HEK293 (cell line): ENCODE measurements around the gene NDUFS7.
A peak's percentile ranks its signal among the peaks of the same experiment; 100 is the strongest.

Experiments used
- CTCF ChIA-PET: fragments of 350-600 bp; formaldehyde crosslinking; extraction: SDS; loops from one replicate; lab custom pipeline; 2021; ENCODE audit warnings: antibody characterized with exemption; lab: Yijun Ruan, JAX
- POLR2A ChIA-PET: fragments of 300-600 bp; formaldehyde crosslinking; extraction: SDS; loops from one replicate; lab custom pipeline; 2020; ENCODE audit warnings: antibody characterized with exemption, inconsistent platforms; lab: Yijun Ruan, JAX
- H3K27ac ChIP-seq: fragments of 200-500 bp; sonication (Bioruptor generic); 2 replicates; pipeline ENCODE4 v1.5.1; 2014; ENCODE audit warnings: low read depth, low read length, control low read depth, inconsistent platforms; ENCODE audit errors: extremely low read depth
- H3K36me3 ChIP-seq, 2 experiments: fragments of 200-500 bp in 1 of 2; sonication (Bioruptor generic) in 1 of 2; 1 replicate in 1 of 2; 2 replicates in 1 of 2; pipeline ENCODE4 v1.5.1; 2014 to 2017; ENCODE audit warnings: inconsistent platforms in 2 of 2, low read length in 2 of 2; ENCODE audit not compliant: control insufficient read depth in 2 of 2, insufficient read depth in 1 of 2
- H3K4me1 ChIP-seq: fragments of 200-500 bp; sonication (Bioruptor generic); 2 replicates; pipeline ENCODE4 v1.5.1; 2014; ENCODE audit warnings: mild to moderate bottlenecking, low read length, inconsistent platforms; ENCODE audit not compliant: control insufficient read depth, insufficient read depth
- H3K4me3 ChIP-seq: 2 replicates; pipeline ENCODE4 v1.5.1; 2011; ENCODE audit warnings: low read depth, mild to moderate bottlenecking, control low read depth, low read length, moderate library complexity
- H3K9me3 ChIP-seq: fragments of 200-500 bp; sonication (Bioruptor generic); 2 replicates; pipeline ENCODE4 v1.5.1; 2014; ENCODE audit warnings: low read depth, low read length, inconsistent platforms; ENCODE audit not compliant: control insufficient read depth, insufficient read depth
- BCL11B ChIP-seq: fragments of 450-650 bp; formaldehyde crosslinking; IDR thresholded peaks from 2 replicates; pipeline ENCODE4 v1.5.1; 2016; ENCODE audit warnings: low read depth, missing biosample characterization, missing genetic modification characterization
- KLF1 ChIP-seq: fragments of 450-650 bp; formaldehyde crosslinking; IDR thresholded peaks from 2 replicates; pipeline ENCODE4 v1.5.1; 2016; ENCODE audit warnings: missing biosample characterization, missing genetic modification characterization
- KLF10 ChIP-seq: fragments of 450-650 bp; IDR thresholded peaks from 2 replicates; pipeline ENCODE4 v1.5.1; 2018; ENCODE audit warnings: missing biosample characterization, mild to moderate bottlenecking, missing genetic modification characterization
- MYNN ChIP-seq: fragments of 450-650 bp; formaldehyde crosslinking; IDR thresholded peaks from 2 replicates; pipeline ENCODE4 v1.5.1; 2016; ENCODE audit warnings: missing biosample characterization, missing genetic modification characterization, borderline replicate concordance
- OSR2 ChIP-seq: fragments of 450-650 bp; formaldehyde crosslinking; IDR thresholded peaks from 2 replicates; pipeline ENCODE4 v1.5.1; 2016; ENCODE audit warnings: missing biosample characterization, missing genetic modification characterization
- RBAK ChIP-seq: fragments of 450-650 bp; formaldehyde crosslinking; IDR thresholded peaks from 2 replicates; pipeline ENCODE4 v1.5.1; 2016; ENCODE audit warnings: missing biosample characterization, missing genetic modification characterization
- ZBTB20 ChIP-seq: fragments of 450-650 bp; formaldehyde crosslinking; IDR thresholded peaks from 2 replicates; pipeline ENCODE4 v1.5.1; 2016; ENCODE audit warnings: missing biosample characterization, missing genetic modification characterization
- ZBTB48 ChIP-seq: fragments of 450-650 bp; formaldehyde crosslinking; IDR thresholded peaks from 2 replicates; pipeline ENCODE4 v1.5.1; 2016; ENCODE audit warnings: missing biosample characterization, missing genetic modification characterization
- ZFP37 ChIP-seq: fragments of 450-650 bp; formaldehyde crosslinking; IDR thresholded peaks from 2 replicates; pipeline ENCODE4 v1.5.1; 2016; ENCODE audit warnings: missing biosample characterization, missing genetic modification characterization
- ZFP41 ChIP-seq: fragments of 450-650 bp; formaldehyde crosslinking; IDR thresholded peaks from 2 replicates; pipeline ENCODE4 v1.5.1; 2016; ENCODE audit warnings: missing biosample characterization, missing genetic modification characterization, borderline replicate concordance
- ZFP69B ChIP-seq: fragments of 450-650 bp; formaldehyde crosslinking; IDR thresholded peaks from 2 replicates; pipeline ENCODE4 v1.5.1; 2016; ENCODE audit warnings: missing biosample characterization, missing genetic modification characterization
- ZNF10 ChIP-seq: fragments of 450-650 bp; formaldehyde crosslinking; IDR thresholded peaks from 2 replicates; pipeline ENCODE4 v1.5.1; 2017; ENCODE audit warnings: missing biosample characterization, missing genetic modification characterization
- ZNF138 ChIP-seq: fragments of 450-650 bp; formaldehyde crosslinking; IDR thresholded peaks from 2 replicates; pipeline ENCODE4 v1.5.1; 2016; ENCODE audit warnings: missing biosample characterization, missing genetic modification characterization, borderline replicate concordance
- ZNF16 ChIP-seq: fragments of 450-650 bp; formaldehyde crosslinking; IDR thresholded peaks from 2 replicates; pipeline ENCODE4 v1.5.1; 2016; ENCODE audit warnings: low read depth, missing biosample characterization, missing genetic modification characterization
- ZNF211 ChIP-seq: fragments of 450-650 bp; formaldehyde crosslinking; IDR thresholded peaks from 2 replicates; pipeline ENCODE4 v1.5.1; 2016; ENCODE audit warnings: low read depth, missing biosample characterization, missing genetic modification characterization
- ZNF223 ChIP-seq: fragments of 450-650 bp; formaldehyde crosslinking; IDR thresholded peaks from 2 replicates; pipeline ENCODE4 v1.5.1; 2016; ENCODE audit warnings: missing biosample characterization, missing genetic modification characterization
- ZNF23 ChIP-seq: fragments of 450-650 bp; formaldehyde crosslinking; IDR thresholded peaks from 2 replicates; pipeline ENCODE4 v1.5.1; 2016; ENCODE audit warnings: missing biosample characterization, missing genetic modification characterization, borderline replicate concordance
- ZNF24 ChIP-seq: fragments of 450-650 bp; formaldehyde crosslinking; IDR thresholded peaks from 2 replicates; pipeline ENCODE4 v1.5.1; 2016; ENCODE audit warnings: missing biosample characterization, missing genetic modification characterization
- ZNF354C ChIP-seq: fragments of 450-650 bp; formaldehyde crosslinking; IDR thresholded peaks from 2 replicates; pipeline ENCODE4 v1.5.1; 2016; ENCODE audit warnings: missing biosample characterization, missing genetic modification characterization, low read depth, borderline replicate concordance
- ZNF449 ChIP-seq: fragments of 450-650 bp; formaldehyde crosslinking; IDR thresholded peaks from 2 replicates; pipeline ENCODE4 v1.5.1; 2017; ENCODE audit warnings: missing biosample characterization, mild to moderate bottlenecking, missing genetic modification characterization, moderate library complexity
- ZNF48 ChIP-seq: fragments of 450-650 bp; formaldehyde crosslinking; IDR thresholded peaks from 2 replicates; pipeline ENCODE4 v1.5.1; 2016; ENCODE audit warnings: missing biosample characterization, missing genetic modification characterization
- ZNF530 ChIP-seq: fragments of 450-650 bp; formaldehyde crosslinking; IDR thresholded peaks from 2 replicates; pipeline ENCODE4 v1.5.1; 2016; ENCODE audit warnings: low read depth, missing biosample characterization, missing genetic modification characterization
- ZNF548 ChIP-seq: fragments of 450-650 bp; formaldehyde crosslinking; IDR thresholded peaks from 2 replicates; pipeline ENCODE4 v1.5.1; 2016; ENCODE audit warnings: missing biosample characterization, missing genetic modification characterization
- ZNF558 ChIP-seq: fragments of 450-650 bp; formaldehyde crosslinking; IDR thresholded peaks from 2 replicates; pipeline ENCODE4 v1.5.1; 2016; ENCODE audit warnings: missing biosample characterization, missing genetic modification characterization
- ZNF670 ChIP-seq: fragments of 450-650 bp; formaldehyde crosslinking; IDR thresholded peaks from 2 replicates; pipeline ENCODE4 v1.5.1; 2016; ENCODE audit warnings: missing biosample characterization, missing genetic modification characterization, low read depth
- ZNF707 ChIP-seq: fragments of 450-650 bp; formaldehyde crosslinking; IDR thresholded peaks from 2 replicates; pipeline ENCODE4 v1.5.1; 2016; ENCODE audit warnings: missing biosample characterization, missing genetic modification characterization
- ZNF776 ChIP-seq: fragments of 450-650 bp; formaldehyde crosslinking; IDR thresholded peaks from 2 replicates; pipeline ENCODE4 v1.5.0; 2017; ENCODE audit warnings: missing biosample characterization, missing genetic modification characterization, borderline replicate concordance
- ZNF830 ChIP-seq: fragments of 450-650 bp; IDR thresholded peaks from 2 replicates; pipeline ENCODE4 v1.5.0; 2018; ENCODE audit warnings: missing biosample characterization, missing genetic modification characterization, low read depth, mild to moderate bottlenecking, moderate library complexity
- ZXDB ChIP-seq: fragments of 450-650 bp; formaldehyde crosslinking; IDR thresholded peaks from 2 replicates; pipeline ENCODE4 v1.5.1; 2016; ENCODE audit warnings: missing biosample characterization, missing genetic modification characterization
- TF ChIP-seq, protein P1 (sequence below): fragments of 450-650 bp; formaldehyde crosslinking; IDR thresholded peaks from 2 replicates; pipeline ENCODE4 v1.5.1; 2016; ENCODE audit warnings: missing biosample characterization, missing genetic modification characterization
- TF ChIP-seq, protein P2 (sequence below): fragments of 450-650 bp; formaldehyde crosslinking; IDR thresholded peaks from 2 replicates; pipeline ENCODE4 v1.5.1; 2016; ENCODE audit warnings: missing biosample characterization, missing genetic modification characterization

The NDUFS7 gene

DNA sequence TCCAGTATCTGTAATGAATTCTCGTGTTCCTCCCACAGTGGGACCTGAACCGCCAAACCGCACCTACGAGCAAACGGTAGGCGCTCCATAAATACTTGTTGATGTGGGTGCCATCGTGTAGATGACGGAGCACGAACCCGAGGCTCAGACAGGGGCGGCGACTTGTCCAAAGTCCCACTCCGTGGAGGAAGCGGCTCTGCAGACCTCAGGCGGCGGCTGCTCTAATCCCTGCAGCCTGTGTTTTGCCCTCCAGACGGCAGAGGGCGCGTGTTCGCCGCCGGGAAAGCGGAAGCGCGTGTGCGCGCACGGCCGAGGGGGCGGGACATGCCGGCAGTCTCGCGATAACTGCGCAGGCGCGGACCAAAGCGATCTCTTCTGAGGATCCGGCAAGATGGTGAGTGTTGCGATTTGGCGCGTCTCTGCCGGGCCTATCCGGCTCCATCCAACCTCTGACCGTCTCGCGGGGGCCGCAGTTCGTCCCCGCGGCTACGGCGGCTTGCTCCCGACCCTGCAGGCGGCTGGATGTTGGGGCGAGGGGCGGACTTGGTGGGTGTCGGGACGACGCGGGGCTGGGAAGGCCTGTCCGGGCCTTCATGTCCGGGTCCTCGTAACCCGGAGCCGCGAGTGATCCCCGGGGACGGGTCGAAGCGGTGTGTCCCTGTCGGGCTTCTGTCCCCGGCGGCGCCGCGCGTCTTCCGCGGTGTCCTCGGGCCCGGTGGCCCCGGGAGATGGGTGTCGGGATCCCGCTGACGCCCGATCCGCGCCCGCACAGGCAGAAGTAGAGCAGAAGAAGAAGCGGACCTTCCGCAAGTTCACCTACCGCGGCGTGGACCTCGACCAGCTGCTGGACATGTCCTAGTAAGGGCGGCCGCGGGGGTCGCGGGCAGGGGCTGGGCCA is 54.6 kb downstream of the NDUFS7 start, which contains the start of gene RPS15 (continued):
- TF ChIP-seq ZNF354C (tag by site-specific recombination) (no peak), ZNF223 (tag by site-specific recombination) (no peak), MYNN (tag by site-specific recombination) (no peak), ZNF24 (peak; percentile 88), ZFP69B (tag by site-specific recombination) (peak; percentile 81; the same call in 1 of the 2 replicates), ZNF776 (tag by site-specific recombination) (no peak), ZNF830 (tag by site-specific recombination) (no peak), ZFP37 (tag by site-specific recombination) (peak; percentile 94; the same call in 1 of the 2 replicates), ZNF16 (tag by site-specific recombination) (0 out of 2 replicates have a peak, but pooled peaks have one; percentile 16), ZNF138 (0 out of 2 replicates have a peak, but pooled peaks have one; percentile 24), ZNF23 (tag by site-specific recombination) (peak; percentile 51; the same call in 1 of the 2 replicates), KLF10 (tag by site-specific recombination) (peak; percentile 81; the same call in 1 of the 2 replicates), ZNF548 (tag by site-specific recombination) (no peak), ZNF707 (tag by site-specific recombination) (no peak), RBAK (no peak)
- TF ChIP-seq, protein P1, sequence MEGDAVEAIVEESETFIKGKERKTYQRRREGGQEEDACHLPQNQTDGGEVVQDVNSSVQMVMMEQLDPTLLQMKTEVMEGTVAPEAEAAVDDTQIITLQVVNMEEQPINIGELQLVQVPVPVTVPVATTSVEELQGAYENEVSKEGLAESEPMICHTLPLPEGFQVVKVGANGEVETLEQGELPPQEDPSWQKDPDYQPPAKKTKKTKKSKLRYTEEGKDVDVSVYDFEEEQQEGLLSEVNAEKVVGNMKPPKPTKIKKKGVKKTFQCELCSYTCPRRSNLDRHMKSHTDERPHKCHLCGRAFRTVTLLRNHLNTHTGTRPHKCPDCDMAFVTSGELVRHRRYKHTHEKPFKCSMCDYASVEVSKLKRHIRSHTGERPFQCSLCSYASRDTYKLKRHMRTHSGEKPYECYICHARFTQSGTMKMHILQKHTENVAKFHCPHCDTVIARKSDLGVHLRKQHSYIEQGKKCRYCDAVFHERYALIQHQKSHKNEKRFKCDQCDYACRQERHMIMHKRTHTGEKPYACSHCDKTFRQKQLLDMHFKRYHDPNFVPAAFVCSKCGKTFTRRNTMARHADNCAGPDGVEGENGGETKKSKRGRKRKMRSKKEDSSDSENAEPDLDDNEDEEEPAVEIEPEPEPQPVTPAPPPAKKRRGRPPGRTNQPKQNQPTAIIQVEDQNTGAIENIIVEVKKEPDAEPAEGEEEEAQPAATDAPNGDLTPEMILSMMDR (tag by site-specific recombination): peak; percentile 99

DNA sequence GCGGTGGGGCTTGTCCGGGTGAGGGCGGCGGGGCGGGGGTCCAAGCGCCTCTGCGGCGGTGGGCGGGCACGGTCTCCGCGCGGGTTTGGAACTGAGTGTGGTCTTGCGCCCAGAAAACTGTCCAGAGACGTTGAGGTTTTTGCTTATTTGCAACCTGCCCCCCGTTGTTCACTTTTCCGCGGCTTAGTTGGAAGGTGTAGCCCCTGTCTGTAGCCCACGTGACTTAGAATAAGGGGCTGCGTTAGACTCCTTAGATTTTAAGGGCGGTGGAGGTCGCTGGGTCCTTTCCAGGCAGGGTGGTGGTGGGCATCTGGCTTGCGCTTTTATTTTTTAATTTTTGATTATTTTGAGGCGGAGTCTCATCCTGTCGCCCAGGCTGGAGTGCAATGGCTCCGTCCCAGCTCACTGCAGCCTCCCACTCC is 55.2 kb downstream of the NDUFS7 start:
- no peak for TF ChIP-seq ZBTB48 (tag by site-specific recombination)
- TF ChIP-seq ZNF558 (tag by site-specific recombination): no peak
- no peak for TF ChIP-seq ZBTB20 (tag by site-specific recombination)
- no peak for TF ChIP-seq KLF1 (tag by site-specific recombination)
- TF ChIP-seq ZNF670: no peak
- no peak for TF ChIP-seq BCL11B (tag by site-specific recombination)
- TF ChIP-seq ZNF10 (tag by site-specific recombination): no peak
- no peak for TF ChIP-seq ZNF211 (tag by site-specific recombination)
- no peak for TF ChIP-seq ZNF449 (tag by site-specific recombination)
- no peak for TF ChIP-seq OSR2 (tag by site-specific recombination)
- no peak for TF ChIP-seq ZXDB (tag by site-specific recombination)
- TF ChIP-seq ZNF530: no peak
- TF ChIP-seq ZFP41 (tag by site-specific recombination): no peak
- no peak for TF ChIP-seq ZNF48 (tag by site-specific recombination)
- TF ChIP-seq, protein P2, sequence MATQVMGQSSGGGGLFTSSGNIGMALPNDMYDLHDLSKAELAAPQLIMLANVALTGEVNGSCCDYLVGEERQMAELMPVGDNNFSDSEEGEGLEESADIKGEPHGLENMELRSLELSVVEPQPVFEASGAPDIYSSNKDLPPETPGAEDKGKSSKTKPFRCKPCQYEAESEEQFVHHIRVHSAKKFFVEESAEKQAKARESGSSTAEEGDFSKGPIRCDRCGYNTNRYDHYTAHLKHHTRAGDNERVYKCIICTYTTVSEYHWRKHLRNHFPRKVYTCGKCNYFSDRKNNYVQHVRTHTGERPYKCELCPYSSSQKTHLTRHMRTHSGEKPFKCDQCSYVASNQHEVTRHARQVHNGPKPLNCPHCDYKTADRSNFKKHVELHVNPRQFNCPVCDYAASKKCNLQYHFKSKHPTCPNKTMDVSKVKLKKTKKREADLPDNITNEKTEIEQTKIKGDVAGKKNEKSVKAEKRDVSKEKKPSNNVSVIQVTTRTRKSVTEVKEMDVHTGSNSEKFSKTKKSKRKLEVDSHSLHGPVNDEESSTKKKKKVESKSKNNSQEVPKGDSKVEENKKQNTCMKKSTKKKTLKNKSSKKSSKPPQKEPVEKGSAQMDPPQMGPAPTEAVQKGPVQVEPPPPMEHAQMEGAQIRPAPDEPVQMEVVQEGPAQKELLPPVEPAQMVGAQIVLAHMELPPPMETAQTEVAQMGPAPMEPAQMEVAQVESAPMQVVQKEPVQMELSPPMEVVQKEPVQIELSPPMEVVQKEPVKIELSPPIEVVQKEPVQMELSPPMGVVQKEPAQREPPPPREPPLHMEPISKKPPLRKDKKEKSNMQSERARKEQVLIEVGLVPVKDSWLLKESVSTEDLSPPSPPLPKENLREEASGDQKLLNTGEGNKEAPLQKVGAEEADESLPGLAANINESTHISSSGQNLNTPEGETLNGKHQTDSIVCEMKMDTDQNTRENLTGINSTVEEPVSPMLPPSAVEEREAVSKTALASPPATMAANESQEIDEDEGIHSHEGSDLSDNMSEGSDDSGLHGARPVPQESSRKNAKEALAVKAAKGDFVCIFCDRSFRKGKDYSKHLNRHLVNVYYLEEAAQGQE (tag by site-specific recombination): no peak
- Histone ChIP-seq H3K36me3 (peaks cover 15 to 53% of the 10 kb centered on the region in 2 experiments; a peak in 2 of 3 replicates), H3K9me3 (no peaks in the 10 kb centered on the region), H3K4me1 (peaks cover 16% of the 10 kb centered on the region), H3K27ac (peak overlapping the region; percentile 100), H3K4me3 (peak overlapping the region; percentile 92)
- CTCF ChIA-PET: no interaction called here
- POLR2A ChIA-PET: interaction anchor here (1.8 kb wide), 1 partner anchor 170 kb away, joined by 7 read pairs; the partner anchor contains the start of gene CIRBP
